ENCODE data around the gene TTC28.

GRCh38 chr22:28604966-28605761, 74.5 kb downstream of the TTC28 start:
- no peak for TF ChIP-seq POLR2AphosphoS5 (IDR thresholded peaks at IDR 0.05; ENCODE audit: low read length)
- TF ChIP-seq POLR2A (IDR thresholded peaks at IDR 0.05; ENCODE audit: low read depth, low read length), result no peak
- no peak for TF ChIP-seq CHD4 (IDR thresholded peaks at IDR 0.05)
- no peak for TF ChIP-seq CTCF (IDR thresholded peaks at IDR 0.05 in 2 of 3, conservative IDR thresholded peaks at IDR 0.05 in 1 of 3; ENCODE audit: control insufficient read depth in 2 of 3, extremely low read depth in 1 of 3, insufficient read depth in 1 of 3, low read depth in 3 of 3, low read length in 3 of 3)

Measured in GM12878 (cell line).